HPDE6-E6E7 (cell line): ENCODE results near the gene RGS6.

Experiments
- DNase-seq: peaks from one replicate; pipeline ENCODE4 v3.0.0; 2011; ENCODE audit warnings: missing footprints; ENCODE audit errors: extremely low spot score

RGS6 gene

GRCh38 chr14:72243309-72244293 is 311.4 kb downstream of the RGS6 start:
- DNase-seq = no peak

DNA sequence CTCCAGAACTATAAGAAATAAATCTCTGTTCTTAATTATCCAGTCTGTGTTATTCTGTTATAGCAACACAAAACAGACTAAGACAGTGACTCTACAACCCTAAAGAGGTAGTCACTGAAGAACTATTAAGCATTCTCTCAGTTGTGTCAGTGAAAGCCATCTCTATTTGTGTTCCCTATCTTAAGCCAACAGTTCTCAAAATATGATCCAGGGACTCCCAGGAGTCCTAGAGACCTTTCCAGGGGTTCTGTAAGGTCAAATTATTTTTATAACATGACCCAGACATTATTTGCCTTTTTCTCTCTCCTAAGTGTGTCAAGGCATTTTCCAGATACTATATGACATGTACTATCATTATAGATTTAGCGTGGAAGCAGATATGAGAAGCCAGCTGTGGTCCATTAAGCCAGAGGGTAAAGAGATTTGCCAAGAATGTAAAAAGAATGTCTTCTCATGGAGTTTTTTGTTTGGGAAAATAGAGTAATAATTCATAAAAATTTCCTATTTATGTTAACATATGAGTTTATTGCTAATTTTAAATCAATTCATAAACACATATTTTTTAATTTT is 315.8 kb downstream of the RGS6 start:
- DNase-seq = no peak

GRCh38 chr14:72253503-72253902 is 321.3 kb downstream of the RGS6 start:
- DNase-seq = no peak

DNA sequence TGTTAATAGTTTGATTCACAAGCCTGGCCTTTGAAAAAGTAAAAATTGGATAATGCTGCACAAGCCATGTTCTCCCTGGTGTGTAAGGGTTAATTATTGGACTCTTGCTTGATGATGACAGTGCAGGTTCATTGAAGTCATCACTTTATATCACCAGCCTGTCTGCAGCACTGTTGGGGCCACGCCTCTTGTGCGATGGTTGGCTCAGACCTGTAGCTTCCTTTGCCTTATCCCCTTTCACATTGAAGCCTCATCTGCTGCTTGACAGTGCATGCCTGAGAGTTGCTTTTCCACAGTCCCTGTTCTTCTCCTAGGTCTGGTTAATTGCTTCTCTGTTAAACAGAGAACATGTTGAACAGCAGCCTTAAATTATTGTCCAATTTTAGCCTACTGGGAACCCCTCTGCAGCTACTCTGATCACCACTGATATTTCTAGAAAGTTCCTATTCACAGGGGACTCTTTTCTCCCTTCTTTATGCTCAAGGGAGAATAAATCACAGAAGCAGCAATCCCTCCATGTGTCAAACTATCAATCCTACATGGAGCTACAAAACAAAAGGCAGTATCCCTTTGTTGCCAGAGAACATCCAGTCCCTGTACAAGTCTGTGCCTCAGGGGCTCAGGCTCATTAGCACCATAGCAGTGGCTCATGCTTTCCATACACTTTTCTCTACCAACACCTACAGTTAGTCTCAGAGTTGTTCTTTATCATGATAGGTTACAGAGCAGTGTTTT is 322.1 kb downstream of the RGS6 start:
- no peak for DNase-seq

DNA sequence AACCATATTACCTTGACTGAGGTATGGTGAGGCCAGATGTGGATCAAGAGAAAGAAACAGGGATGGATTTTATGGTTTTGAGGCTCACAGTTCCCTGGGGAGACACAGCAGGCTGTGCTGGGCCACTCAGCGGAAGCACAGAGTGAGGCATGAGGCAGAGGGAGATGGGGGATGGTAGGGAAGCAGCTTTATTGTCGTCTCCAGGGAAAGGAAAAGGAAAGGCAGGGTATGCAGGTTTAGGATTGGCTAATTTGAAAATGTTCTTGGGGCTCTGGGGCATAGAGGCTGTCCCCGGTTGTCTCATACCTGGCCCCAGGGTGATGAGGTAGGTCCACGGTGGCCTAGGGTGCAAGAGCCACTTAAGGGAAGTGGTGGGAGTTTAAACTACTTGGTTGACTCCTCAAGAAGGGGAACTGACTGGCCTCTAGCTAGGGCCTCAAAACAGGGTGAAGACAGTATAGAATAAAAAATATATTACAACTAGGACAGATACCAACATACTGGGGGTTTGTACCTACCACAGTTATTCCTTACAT is 322.8 kb downstream of the RGS6 start:
- no peak for DNase-seq

- no peak for DNase-seq
These were observed 323.8 kb downstream of the RGS6 start for GRCh38 chr14:72256055-72256454.

GRCh38 chr14:72261068-72261467 is 328.8 kb downstream of the RGS6 start:
- no peak for DNase-seq

- DNase-seq = no peak
These were observed 330.5 kb downstream of the RGS6 start for GRCh38 chr14:72262771-72263170.

DNA sequence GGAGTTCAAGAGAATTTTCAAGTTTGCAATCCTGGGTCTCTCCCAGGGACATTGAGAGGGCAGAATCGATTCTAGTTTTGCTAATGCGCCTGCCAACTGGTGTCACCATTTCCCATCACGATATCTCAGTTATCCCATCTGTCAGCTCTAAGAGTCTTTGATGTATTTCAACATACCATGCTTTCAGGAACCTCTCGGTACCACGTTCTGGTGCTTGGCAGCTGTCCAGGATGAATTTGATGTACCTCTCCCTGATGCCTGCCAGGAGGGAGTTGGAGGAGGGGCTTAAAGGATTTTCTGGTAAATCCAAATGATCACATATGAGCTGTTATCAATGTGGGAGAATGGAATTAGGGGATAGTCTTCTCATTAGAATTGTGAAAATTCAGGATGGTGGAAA is 332.5 kb downstream of the RGS6 start:
- no peak for DNase-seq

GRCh38 chr14:72270147-72270727 is 338.0 kb downstream of the RGS6 start:
- no peak for DNase-seq

- no peak for DNase-seq
These were observed 338.5 kb downstream of the RGS6 start for GRCh38 chr14:72270749-72271148.

GRCh38 chr14:72275242-72275641 is 343.0 kb downstream of the RGS6 start:
- no peak for DNase-seq

- no peak for DNase-seq
These were observed 346.1 kb downstream of the RGS6 start for GRCh38 chr14:72278316-72278715.

DNA sequence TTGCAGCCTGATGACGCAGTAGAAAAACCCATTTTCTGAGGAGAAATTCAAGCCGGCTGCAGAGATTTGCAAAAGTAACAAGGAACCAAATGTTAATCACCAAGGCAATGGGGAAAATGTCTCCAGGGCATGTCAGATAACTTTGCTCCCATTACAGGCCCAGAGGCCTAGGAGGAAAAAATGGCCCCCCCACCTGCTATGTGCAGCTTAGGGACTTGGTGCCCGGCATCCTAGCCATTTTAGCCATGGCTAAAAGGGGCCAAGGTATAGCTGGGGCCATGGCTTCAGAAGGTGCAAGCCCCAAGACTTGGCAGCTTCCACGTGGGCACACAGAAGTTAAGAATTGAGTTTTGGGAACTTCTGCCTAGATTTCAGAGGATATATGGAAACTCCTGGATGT is 351.9 kb downstream of the RGS6 start:
- no peak for DNase-seq

GRCh38 chr14:72290241-72290640 is 358.0 kb downstream of the RGS6 start:
- DNase-seq = no peak

- peak; percentile 16 for DNase-seq
These were observed 359.9 kb downstream of the RGS6 start for GRCh38 chr14:72291908-72292688.

DNA sequence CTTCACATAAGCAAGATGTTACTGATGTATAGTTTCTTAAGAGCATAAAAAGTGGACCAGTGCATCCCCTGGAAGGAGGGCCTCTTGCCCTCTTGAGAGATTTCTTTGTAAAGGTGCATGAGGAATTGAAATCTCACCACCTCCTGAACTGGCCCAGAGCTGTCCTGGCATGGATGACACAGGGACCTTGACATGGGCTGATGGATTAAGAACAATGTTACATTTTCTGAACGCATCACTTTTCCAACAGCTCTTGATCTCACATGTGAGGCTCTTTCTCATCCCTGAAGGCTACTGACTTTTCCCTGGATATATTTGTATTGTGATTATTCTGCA is 360.4 kb downstream of the RGS6 start:
- DNase-seq = no peak

GRCh38 chr14:72301352-72301751 is 369.1 kb downstream of the RGS6 start:
- DNase-seq = no peak

- DNase-seq = no peak
These were observed 371.7 kb downstream of the RGS6 start for GRCh38 chr14:72303930-72304329.

GRCh38 chr14:72305561-72305960 is 373.3 kb downstream of the RGS6 start:
- no peak for DNase-seq

DNA sequence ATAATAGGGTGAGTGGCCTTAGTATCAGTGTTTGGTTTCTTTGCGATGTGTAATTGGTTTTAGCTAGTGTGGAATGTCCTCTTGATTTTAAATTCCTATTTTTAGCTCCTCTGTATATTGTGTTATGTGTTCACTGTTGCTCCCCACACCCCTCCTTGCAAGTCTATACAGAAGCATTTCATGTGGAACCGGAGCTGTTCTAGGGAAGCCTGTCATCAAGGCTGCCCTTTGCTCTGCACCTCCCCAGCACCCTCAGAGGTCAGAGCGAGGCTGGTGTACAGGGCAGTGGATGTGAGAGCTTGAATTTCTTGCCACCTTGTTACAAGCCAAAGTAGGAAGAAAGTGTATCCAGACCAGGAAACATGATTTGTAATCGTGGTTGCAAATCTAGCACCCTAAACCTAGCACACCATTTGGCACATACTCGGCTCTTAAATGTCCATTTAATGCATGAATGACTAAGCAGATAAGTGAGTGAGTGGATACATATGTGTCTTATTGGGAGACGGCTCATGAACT is 376.8 kb downstream of the RGS6 start:
- DNase-seq = no peak
